Loucy (cell line): Measurements from ENCODE around the gene SLC6A6.

Source experiments
- H2AFZ ChIP-seq: fragments of 200-600 bp; sonication (generic); 2 replicates; pipeline ENCODE4 v1.6.0; 2016; ENCODE audit warnings: antibody characterized with exemption, mild to moderate bottlenecking, low read length, moderate library complexity
- H3F3A ChIP-seq: fragments of 200-600 bp; 2 replicates; pipeline ENCODE4 v1.6.0; 2016; ENCODE audit warnings: antibody characterized with exemption, low read depth, mild to moderate bottlenecking
- H3K27me3 ChIP-seq: fragments of 200-600 bp; sonication (generic); 2 replicates; pipeline ENCODE4 v1.6.1; 2014; ENCODE audit warnings: low read length, mild to moderate bottlenecking; ENCODE audit not compliant: insufficient read depth, poor library complexity, severe bottlenecking
- H3K36me3 ChIP-seq: fragments of 200-600 bp; sonication (generic); 2 replicates; pipeline ENCODE4 v1.6.1; 2016; ENCODE audit warnings: low read length; ENCODE audit not compliant: insufficient read depth
- H3K4me1 ChIP-seq: fragments of 200-600 bp; sonication (generic); 2 replicates; pipeline ENCODE4 v1.5.1; 2014; ENCODE audit warnings: low read length, mild to moderate bottlenecking; ENCODE audit not compliant: insufficient read depth, poor library complexity, severe bottlenecking
- H3K4me2 ChIP-seq: fragments of 200-600 bp; sonication (generic); 2 replicates; pipeline ENCODE4 v1.6.0; 2014; ENCODE audit warnings: antibody characterized with exemption, low read length, low read depth, mild to moderate bottlenecking; ENCODE audit not compliant: poor library complexity, severe bottlenecking
- H3K4me3 ChIP-seq: fragments of 200-600 bp; sonication (generic); 2 replicates; pipeline ENCODE4 v1.5.1; 2014; ENCODE audit warnings: low read length, mild to moderate bottlenecking, mixed read lengths; ENCODE audit not compliant: poor library complexity, severe bottlenecking
- H3K79me2 ChIP-seq: fragments of 200-600 bp; sonication (generic); 2 replicates; pipeline ENCODE4 v1.6.1; 2014; ENCODE audit warnings: low read length; ENCODE audit not compliant: insufficient read depth
- H3K9ac ChIP-seq: fragments of 200-600 bp; sonication (generic); 2 replicates; pipeline ENCODE4 v1.6.0; 2014; ENCODE audit warnings: mild to moderate bottlenecking, low read depth, low read length, moderate library complexity; ENCODE audit not compliant: poor library complexity, severe bottlenecking
- H3K9me2 ChIP-seq: fragments of 200-600 bp; sonication (generic); replicated peaks from 2 replicates; pipeline ENCODE4 v1.6.1; 2016; ENCODE audit warnings: low read depth, low read length, mixed read lengths
- H3K9me3 ChIP-seq: fragments of 200-600 bp; sonication (generic); 2 replicates; pipeline ENCODE4 v1.6.1; 2014; ENCODE audit warnings: mild to moderate bottlenecking, antibody characterized with exemption, low read length, low read depth; ENCODE audit not compliant: insufficient read depth
- H4K20me1 ChIP-seq: fragments of 200-600 bp; sonication (generic); 2 replicates; pipeline ENCODE4 v1.6.0; 2014; ENCODE audit warnings: antibody characterized with exemption, low read length, mild to moderate bottlenecking; ENCODE audit not compliant: insufficient read depth, poor library complexity, severe bottlenecking
- CTCF ChIP-seq: fragments of 200-600 bp; sonication (generic); conservative IDR thresholded peaks from 2 replicates; pipeline ENCODE4 v1.5.1; 2014; ENCODE audit warnings: mild to moderate bottlenecking, antibody characterized with exemption, low read length
- EZH2phosphoT487 ChIP-seq: fragments of 200-600 bp; IDR thresholded peaks from 2 replicates; pipeline ENCODE4 v1.6.1; 2018; ENCODE audit warnings: antibody characterized with exemption, mild to moderate bottlenecking, moderate library complexity, borderline replicate concordance

SLC6A6 gene

GRCh38 chr3:14451844-14452739 lies 49.7 kb downstream of the SLC6A6 start:
- no peak for TF ChIP-seq EZH2phosphoT487
- TF ChIP-seq CTCF, result no peak
- no peaks in the 10 kb centered on the region for H3K27me3 ChIP-seq
- H3K9ac ChIP-seq, result no peak overlapping the region
- H3K79me2 ChIP-seq, result no peaks in the 10 kb centered on the region
- no peaks in the 10 kb centered on the region for H3F3A ChIP-seq
- no peaks in the 10 kb centered on the region for H3K9me2 ChIP-seq
- H4K20me1 ChIP-seq, result no peaks in the 10 kb centered on the region
- H3K36me3 ChIP-seq, result peaks cover 81% of the 10 kb centered on the region
- H3K4me3 ChIP-seq, result no peak overlapping the region
- no peaks in the 10 kb centered on the region for H3K4me1 ChIP-seq
- no peaks in the 10 kb centered on the region for H3K9me3 ChIP-seq
- no peak overlapping the region for H2AFZ ChIP-seq
- H3K4me2 ChIP-seq, result no peak overlapping the region

GRCh38 chr3:14452740-14453710 lies 50.6 kb downstream of the SLC6A6 start:
- H2AFZ ChIP-seq, result no peak overlapping the region
- no peaks in the 10 kb centered on the region for H3K9me2 ChIP-seq
- no peak overlapping the region for H3K9ac ChIP-seq
- H3K9me3 ChIP-seq, result no peaks in the 10 kb centered on the region
- no peaks in the 10 kb centered on the region for H3F3A ChIP-seq
- no peaks in the 10 kb centered on the region for H3K27me3 ChIP-seq
- no peaks in the 10 kb centered on the region for H3K4me1 ChIP-seq
- H4K20me1 ChIP-seq, result no peaks in the 10 kb centered on the region
- H3K36me3 ChIP-seq, result peaks cover 72% of the 10 kb centered on the region
- H3K4me2 ChIP-seq, result no peak overlapping the region
- TF ChIP-seq EZH2phosphoT487 (no peak), CTCF (no peak)
- H3K79me2 ChIP-seq, result no peaks in the 10 kb centered on the region
- H3K4me3 ChIP-seq, result no peak overlapping the region

- H3K36me3 ChIP-seq, result peaks cover 61% of the 10 kb centered on the region; the same call in 1 of the 2 replicates
- no peaks in the 10 kb centered on the region for H3K9me2 ChIP-seq
- no peaks in the 10 kb centered on the region for H3K79me2 ChIP-seq
- no peak overlapping the region for H3K9ac ChIP-seq
- H3K27me3 ChIP-seq, result no peaks in the 10 kb centered on the region
- no peak overlapping the region for H3K4me3 ChIP-seq
- TF ChIP-seq EZH2phosphoT487, result no peak
- TF ChIP-seq CTCF, result no peak
- H4K20me1 ChIP-seq, result no peaks in the 10 kb centered on the region
- H3K9me3 ChIP-seq, result no peaks in the 10 kb centered on the region
- H3F3A ChIP-seq, result no peaks in the 10 kb centered on the region
- H2AFZ ChIP-seq, result no peak overlapping the region
- H3K4me1 ChIP-seq, result no peaks in the 10 kb centered on the region
- H3K4me2 ChIP-seq, result no peak overlapping the region
These were observed 51.7 kb downstream of the SLC6A6 start for GRCh38 chr3:14453876-14454638.
